8988T (cell line): ENCODE measurements around the gene SUOX.
"Not testable (repeated sequence)": the region's sequence is repeated elsewhere in the genome, so short reads cannot be mapped to it uniquely, and the experiment has no call there.

Source experiments
- DNase-seq: peaks from one replicate; pipeline ENCODE4 v3.0.0; 2011

SUOX gene

GRCh38 chr12:55996715-55997534, at the start of gene SUOX:
SUOX (plus strand) TSS chr12:55997276; CDS start chr12:56002222, 4,946 bp downstream.
- peak; percentile 98 for DNase-seq

- DNase-seq = no peak
These were observed 41.7 kb upstream of the SUOX start for GRCh38 chr12:55955344-55955743.

GRCh38 chr12:55955800-55956508, 41.1 kb upstream of the SUOX start:
- DNase-seq = peak; percentile 75

GRCh38 chr12:55957106-55957859, 39.8 kb upstream of the SUOX start:
- DNase-seq = no peak

GRCh38 chr12:55963760-55964159, 33.3 kb upstream of the SUOX start:
- DNase-seq = no peak

GRCh38 chr12:55965240-55965639, 31.8 kb upstream of the SUOX start:
- no peak for DNase-seq

GRCh38 chr12:55965941-55966407, 31.1 kb upstream of the SUOX start, which contains the start of gene PMEL:
PMEL (minus strand) TSS chr12:55966042; CDS start chr12:55966011, 31 bp downstream.
- DNase-seq = no peak

- DNase-seq = peak; percentile 77
These were observed 30.4 kb upstream of the SUOX start, which contains the start of gene CDK2 for GRCh38 chr12:55966408-55967281. CDK2 (plus strand) TSS chr12:55966830; CDS start chr12:55967009, 179 bp downstream.

- no peak for DNase-seq
These were observed 27.7 kb upstream of the SUOX start for GRCh38 chr12:55969356-55969755.

- no peak for DNase-seq
These were observed 26.3 kb upstream of the SUOX start for GRCh38 chr12:55970775-55971174.

- DNase-seq = no peak
These were observed 25.0 kb upstream of the SUOX start for GRCh38 chr12:55972042-55972441.

GRCh38 chr12:55972456-55972855, 24.6 kb upstream of the SUOX start:
- no peak for DNase-seq

GRCh38 chr12:55972911-55973598, 24.0 kb upstream of the SUOX start:
- no peak for DNase-seq

GRCh38 chr12:55973599-55974307, 23.3 kb upstream of the SUOX start, which contains the start of gene RAB5B:
RAB5B (plus strand) TSS chr12:55974078; CDS start chr12:55986961, 12,883 bp downstream.
- DNase-seq = peak; percentile 80

GRCh38 chr12:55974308-55974730, 22.8 kb upstream of the SUOX start:
- DNase-seq = no peak

- DNase-seq = no peak
These were observed 18.7 kb upstream of the SUOX start for GRCh38 chr12:55978393-55978792.

- DNase-seq = no peak
These were observed 18.0 kb upstream of the SUOX start for GRCh38 chr12:55979069-55979468.

GRCh38 chr12:55981882-55982281, 15.2 kb upstream of the SUOX start:
- DNase-seq = not testable (repeated sequence)

- DNase-seq = no peak
These were observed 14.6 kb upstream of the SUOX start for GRCh38 chr12:55982319-55982936.

- DNase-seq = no peak
These were observed 13.7 kb upstream of the SUOX start for GRCh38 chr12:55983232-55983842.
